Esophagus squamous epithelium (tissue), 4 donors: ENCODE measurements around the gene ANKRD22.

Experiments
- POLR2A ChIP-seq, 4 donors: fragments of 450-650 bp; IDR thresholded peaks; one replicate each; pipeline ENCODE4 v1.6.1; 2017; ENCODE audit warnings: antibody characterized with exemption in 4 of 4, mild to moderate bottlenecking in 4 of 4, moderate library complexity in 3 of 4
- TF ChIP-seq, protein P1 (sequence below), 6 experiments: fragments of 450-650 bp in 4 of 6; fragments of 200-600 bp in 2 of 6; sonication (generic) in 2 of 6; IDR thresholded peaks; one replicate each; pipeline ENCODE4 v1.5.1; 2016 to 2019; ENCODE audit warnings: antibody characterized with exemption in 6 of 6, mild to moderate bottlenecking in 4 of 6, moderate library complexity in 4 of 6

DNA sequence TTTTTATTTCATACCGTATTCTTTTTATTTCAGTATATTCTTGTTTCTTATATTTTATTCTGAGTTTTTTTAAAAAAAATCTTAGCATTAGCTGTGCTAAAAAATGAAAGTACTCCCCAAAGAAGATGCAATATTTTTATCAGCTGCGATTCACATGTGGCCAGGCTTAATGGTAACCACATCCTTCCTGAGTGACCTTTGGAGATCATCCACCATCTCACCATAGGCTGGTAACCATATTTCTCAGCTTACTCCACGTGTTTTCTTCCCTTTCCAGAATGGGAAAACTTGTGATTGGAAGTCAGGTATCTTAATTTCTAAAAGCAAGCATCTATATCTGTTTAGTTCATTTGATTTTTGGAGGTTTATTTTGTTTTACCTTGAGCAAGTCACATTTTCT, 67.9 kb downstream of the ANKRD22 start:
- TF ChIP-seq, protein P1, sequence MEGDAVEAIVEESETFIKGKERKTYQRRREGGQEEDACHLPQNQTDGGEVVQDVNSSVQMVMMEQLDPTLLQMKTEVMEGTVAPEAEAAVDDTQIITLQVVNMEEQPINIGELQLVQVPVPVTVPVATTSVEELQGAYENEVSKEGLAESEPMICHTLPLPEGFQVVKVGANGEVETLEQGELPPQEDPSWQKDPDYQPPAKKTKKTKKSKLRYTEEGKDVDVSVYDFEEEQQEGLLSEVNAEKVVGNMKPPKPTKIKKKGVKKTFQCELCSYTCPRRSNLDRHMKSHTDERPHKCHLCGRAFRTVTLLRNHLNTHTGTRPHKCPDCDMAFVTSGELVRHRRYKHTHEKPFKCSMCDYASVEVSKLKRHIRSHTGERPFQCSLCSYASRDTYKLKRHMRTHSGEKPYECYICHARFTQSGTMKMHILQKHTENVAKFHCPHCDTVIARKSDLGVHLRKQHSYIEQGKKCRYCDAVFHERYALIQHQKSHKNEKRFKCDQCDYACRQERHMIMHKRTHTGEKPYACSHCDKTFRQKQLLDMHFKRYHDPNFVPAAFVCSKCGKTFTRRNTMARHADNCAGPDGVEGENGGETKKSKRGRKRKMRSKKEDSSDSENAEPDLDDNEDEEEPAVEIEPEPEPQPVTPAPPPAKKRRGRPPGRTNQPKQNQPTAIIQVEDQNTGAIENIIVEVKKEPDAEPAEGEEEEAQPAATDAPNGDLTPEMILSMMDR (IDR thresholded peaks at IDR 0.05) = no peak
- TF ChIP-seq POLR2A (IDR thresholded peaks at IDR 0.05) = no peak
